Trophoblast cell (in vitro differentiated cells and primary cell): ENCODE data around the gene KRT31.
A peak's percentile ranks its signal among the peaks of the same experiment; 100 is the strongest.

Source experiments
- DNase-seq, 2 donors: peaks; one replicate each; pipeline ENCODE4 v3.0.0-alpha.2; 2016
- H2AFZ ChIP-seq: 2 replicates; pipeline ENCODE4 v1.6.1; 2013; ENCODE audit warnings: low read length, moderate library complexity, mild to moderate bottlenecking; ENCODE audit not compliant: insufficient read depth, poor library complexity
- H2AK5ac ChIP-seq: 2 replicates; pipeline ENCODE4 v1.6.1; 2013; ENCODE audit warnings: mild to moderate bottlenecking, low read length
- H2BK120ac ChIP-seq: 2 replicates; pipeline ENCODE4 v1.6.1; 2013; ENCODE audit warnings: low read length, mild to moderate bottlenecking, moderate library complexity; ENCODE audit not compliant: insufficient read depth, poor library complexity
- H2BK12ac ChIP-seq: 2 replicates; pipeline ENCODE4 v1.6.1; 2013; ENCODE audit warnings: mild to moderate bottlenecking, low read length, moderate library complexity
- H2BK5ac ChIP-seq: 2 replicates; pipeline ENCODE4 v1.6.1; 2013; ENCODE audit warnings: low read length, low read depth, moderate library complexity, mild to moderate bottlenecking; ENCODE audit not compliant: poor library complexity
- H3K14ac ChIP-seq: 2 replicates; pipeline ENCODE4 v1.6.1; 2013; ENCODE audit warnings: mild to moderate bottlenecking, low read length
- H3K18ac ChIP-seq: 2 replicates; pipeline ENCODE4 v1.6.1; 2013; ENCODE audit warnings: mild to moderate bottlenecking, low read length
- H3K23ac ChIP-seq: 2 replicates; pipeline ENCODE4 v1.6.1; 2013; ENCODE audit warnings: low read length
- H3K27ac ChIP-seq: 2 replicates; pipeline ENCODE4 v1.5.1; 2013; ENCODE audit warnings: low read depth, mild to moderate bottlenecking, inconsistent platforms, low read length, moderate library complexity
- H3K27me3 ChIP-seq: 2 replicates; pipeline ENCODE4 v1.6.1; 2013; ENCODE audit warnings: inconsistent platforms, mild to moderate bottlenecking, low read length, moderate library complexity; ENCODE audit not compliant: insufficient read depth
- H3K36me3 ChIP-seq, 2 experiments: 1 replicate in 1 of 2; 2 replicates in 1 of 2; pipeline ENCODE4 v1.6.1; 2013; ENCODE audit warnings: low read length in 2 of 2, mild to moderate bottlenecking in 2 of 2, moderate library complexity in 1 of 2; ENCODE audit not compliant: insufficient read depth in 2 of 2, control insufficient read depth in 1 of 2
- H3K4ac ChIP-seq: 2 replicates; pipeline ENCODE4 v1.6.1; 2013; ENCODE audit warnings: low read depth, mild to moderate bottlenecking, low read length, moderate library complexity
- H3K4me1 ChIP-seq, 2 experiments: 1 replicate in 1 of 2; 2 replicates in 1 of 2; pipeline ENCODE4 v1.6.1; 2013; ENCODE audit warnings: low read length in 2 of 2, mild to moderate bottlenecking in 2 of 2, moderate library complexity in 1 of 2; ENCODE audit not compliant: insufficient read depth in 2 of 2, control insufficient read depth in 1 of 2
- H3K4me2 ChIP-seq: 2 replicates; pipeline ENCODE4 v1.6.1; 2013; ENCODE audit warnings: inconsistent platforms, mild to moderate bottlenecking, low read length, moderate library complexity
- H3K4me3 ChIP-seq: 2 replicates; pipeline ENCODE4 v1.5.1; 2013; ENCODE audit warnings: mild to moderate bottlenecking, low read depth, low read length, inconsistent platforms
- H3K79me1 ChIP-seq: one replicate; pipeline ENCODE4 v1.6.1; 2013; ENCODE audit warnings: low read length
- H3K79me2 ChIP-seq: 2 replicates; pipeline ENCODE4 v1.6.1; 2013; ENCODE audit warnings: low read length, mild to moderate bottlenecking; ENCODE audit not compliant: control insufficient read depth, insufficient read depth, poor library complexity
- H3K9ac ChIP-seq: 2 replicates; pipeline ENCODE4 v1.6.1; 2013; ENCODE audit warnings: mild to moderate bottlenecking, low read length
- H3K9me3 ChIP-seq: 2 replicates; pipeline ENCODE4 v1.6.1; 2013; ENCODE audit warnings: low read depth, mild to moderate bottlenecking, control low read depth, inconsistent platforms, low read length; ENCODE audit not compliant: insufficient read depth
- H4K12ac ChIP-seq: 2 replicates; pipeline ENCODE4 v1.6.1; 2013; ENCODE audit warnings: low read depth, mild to moderate bottlenecking, low read length, moderate library complexity
- H4K8ac ChIP-seq: 2 replicates; pipeline ENCODE4 v1.6.1; 2013; ENCODE audit warnings: low read depth, mild to moderate bottlenecking, low read length, moderate library complexity
- H4K91ac ChIP-seq: one replicate; pipeline ENCODE4 v1.6.1; 2013; ENCODE audit warnings: low read depth, mild to moderate bottlenecking, low read length, moderate library complexity
- WGBS: extraction: QIAGEN DNeasy Blood & Tissue Kit; methylation state at CpG from one replicate; pipeline ENCODE4 v1.1.7; 2013; ENCODE audit warnings: missing lambda C conversion rate; ENCODE audit not compliant: insufficient read length, insufficient coverage; ENCODE audit errors: extremely low coverage; 5-methylcytosine and 5-hydroxymethylcytosine counted together

The KRT31 gene

DNA sequence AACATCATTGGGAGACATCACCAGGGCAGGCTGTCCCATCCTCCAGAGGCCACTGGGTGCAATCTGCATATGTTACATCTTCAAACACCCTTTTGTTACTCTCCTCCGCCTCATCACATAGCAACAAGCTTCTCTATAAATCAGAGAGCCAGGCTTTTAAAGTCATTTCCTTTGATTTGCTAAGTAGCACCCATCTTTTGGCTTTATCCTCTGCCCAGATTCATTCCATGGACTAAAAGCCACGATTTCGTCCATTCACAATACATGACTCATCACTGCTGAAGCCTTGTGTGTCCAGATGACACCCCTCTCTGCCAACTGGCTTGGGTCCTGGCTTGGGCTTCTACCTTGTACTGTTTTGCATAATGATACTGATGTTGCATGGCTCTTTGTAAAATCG, 45.3 kb upstream of the KRT31 start:
- no peaks in the 10 kb centered on the region for H3K4me1 ChIP-seq

DNA sequence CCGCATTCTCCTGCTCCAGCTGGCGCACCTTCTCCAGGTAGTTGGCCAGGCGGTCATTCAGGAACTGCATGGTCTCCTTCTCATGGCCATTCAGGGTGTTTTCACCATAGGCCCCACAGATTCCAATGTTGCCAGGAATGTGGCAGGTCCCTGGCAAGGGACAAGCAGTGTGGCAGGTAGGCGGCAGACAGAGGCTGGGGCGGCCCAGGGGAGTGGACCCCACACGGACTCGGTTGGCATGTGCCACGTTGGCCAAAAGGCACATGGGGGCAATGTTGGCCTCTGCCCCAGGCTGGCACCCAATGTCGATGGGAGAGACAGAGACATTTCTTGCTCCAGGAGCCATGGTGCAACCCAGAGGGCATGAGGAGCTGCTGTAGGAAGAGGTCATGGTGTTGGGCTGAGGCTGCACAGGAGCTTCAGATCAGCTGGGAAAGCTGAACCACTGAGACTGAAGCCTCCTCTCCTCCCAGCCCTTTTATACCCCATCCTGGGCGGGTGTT, 43.2 kb upstream of the KRT31 start, which contains the start of gene KRT38:
TSS of gene KRT38 (minus strand) at position 453 of the 503 bp plus-strand sequence. CDS start at position 391, 62 bp downstream.
- Histone ChIP-seq H3K4ac (no peak within 1 kb of the TSS), H2BK5ac (no peak within 1 kb of the TSS), H3K14ac (no peak within 1 kb of the TSS), H4K12ac (no peak within 1 kb of the TSS), H2AFZ (no peak within 1 kb of the TSS), H4K8ac (no peak within 1 kb of the TSS), H3K36me3 (no peaks in the 10 kb centered on the region), H3K4me2 (no peak within 1 kb of the TSS), H3K23ac (no peak within 1 kb of the TSS), H2AK5ac (no peak within 1 kb of the TSS), H3K4me1 (no peaks in the 10 kb centered on the region), H3K9me3 (peaks cover 8% of the 10 kb centered on the region), H3K4me3 (no peak within 1 kb of the TSS), H2BK12ac (no peak within 1 kb of the TSS), H3K9ac (no peak within 1 kb of the TSS), H3K79me2 (no peaks in the 10 kb centered on the region), H3K18ac (no peak within 1 kb of the TSS), H3K27me3 (no peaks in the 10 kb centered on the region), H3K27ac (no peak within 1 kb of the TSS), H3K79me1 (no peaks in the 10 kb centered on the region), H2BK120ac (no peak within 1 kb of the TSS), H4K91ac (no peak within 1 kb of the TSS)
- no peak for DNase-seq
- WGBS, result no CpG with 5 or more reads among the region's 10 CpGs

More for the DNA sequence above, 45.3 kb upstream of the KRT31 start:
- H4K12ac ChIP-seq, result no peak overlapping the region
- no peak overlapping the region for H3K18ac ChIP-seq
- H2AFZ ChIP-seq, result no peak overlapping the region
- no peaks in the 10 kb centered on the region for H3K79me2 ChIP-seq
- no peak overlapping the region for H3K14ac ChIP-seq
- peaks cover 8% of the 10 kb centered on the region for H3K9me3 ChIP-seq
- H3K27ac ChIP-seq, result no peak overlapping the region
- no peaks in the 10 kb centered on the region for H3K36me3 ChIP-seq
- H3K9ac ChIP-seq, result no peak overlapping the region
- no peak overlapping the region for H3K4me2 ChIP-seq
- H2AK5ac ChIP-seq, result no peak overlapping the region
- peak in 1 of 2 donors; percentile 17 for DNase-seq
- H2BK12ac ChIP-seq, result no peak overlapping the region
- H3K79me1 ChIP-seq, result no peaks in the 10 kb centered on the region
- H3K23ac ChIP-seq, result no peak overlapping the region
- H4K91ac ChIP-seq, result no peak overlapping the region
- no peak overlapping the region for H3K4ac ChIP-seq
- H2BK120ac ChIP-seq, result no peak overlapping the region
- H3K27me3 ChIP-seq, result no peaks in the 10 kb centered on the region
- H3K4me3 ChIP-seq, result no peak overlapping the region
- no peak overlapping the region for H2BK5ac ChIP-seq
- WGBS, result no CpG with 5 or more reads among the region's 4 CpGs
- no peak overlapping the region for H4K8ac ChIP-seq

DNA sequence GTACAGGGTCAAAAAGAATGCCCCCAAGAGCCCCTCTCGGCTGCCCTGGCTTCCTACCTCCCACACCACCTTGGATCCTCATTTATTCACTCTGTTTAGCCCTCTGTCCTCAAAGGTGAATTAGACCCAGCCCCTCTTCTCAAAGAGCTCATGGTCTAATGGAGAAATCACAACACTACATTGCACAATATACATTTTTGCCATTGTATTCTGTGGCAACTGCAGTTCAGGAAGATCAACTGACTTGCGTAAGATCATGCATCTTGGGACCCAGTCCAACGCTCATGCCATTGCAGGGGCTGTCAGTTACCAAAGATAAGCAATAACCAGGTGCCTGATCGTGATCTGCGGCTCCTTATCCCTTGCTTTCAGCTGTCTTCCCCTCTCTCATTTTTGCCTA, 42.0 kb upstream of the KRT31 start:
- Histone ChIP-seq H3K9ac (no peak overlapping the region), H3K14ac (no peak overlapping the region)
- WGBS, result no CpG with 5 or more reads among the region's 5 CpGs

DNA sequence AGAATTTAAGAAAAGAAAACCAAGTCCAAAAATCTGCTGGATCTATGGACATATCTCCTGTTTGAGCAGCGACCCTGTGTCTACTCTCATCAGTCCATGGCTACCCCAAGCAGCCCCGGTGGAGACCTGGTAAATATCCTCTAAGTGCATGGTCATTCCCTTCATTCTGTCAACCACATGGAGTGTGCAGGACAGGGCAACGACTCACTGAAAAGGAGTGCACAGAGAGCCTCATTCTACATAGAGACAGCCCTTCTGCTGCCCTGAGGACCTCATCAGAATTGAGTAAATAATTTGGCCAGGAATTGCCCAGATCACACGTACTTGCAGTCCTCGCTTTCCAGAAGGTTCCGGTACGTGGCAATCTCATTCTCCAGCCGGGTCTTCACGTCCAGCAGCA, 40.4 kb upstream of the KRT31 start:
- no peak overlapping the region for H3K18ac ChIP-seq
- no peak overlapping the region for H4K8ac ChIP-seq
- H3K14ac ChIP-seq, result no peak overlapping the region
- no peak overlapping the region for H3K4me3 ChIP-seq
- H3K4me1 ChIP-seq, result no peaks in the 10 kb centered on the region
- no peak overlapping the region for H3K23ac ChIP-seq
- no CpG with 5 or more reads among the region's 9 CpGs for WGBS
- H3K27ac ChIP-seq, result no peak overlapping the region
- H3K79me1 ChIP-seq, result no peaks in the 10 kb centered on the region
- H3K4me2 ChIP-seq, result no peak overlapping the region
- no peak overlapping the region for H4K91ac ChIP-seq
- no peaks in the 10 kb centered on the region for H3K36me3 ChIP-seq
- no peak overlapping the region for H2BK5ac ChIP-seq
- H3K4ac ChIP-seq, result no peak overlapping the region
- H3K79me2 ChIP-seq, result no peaks in the 10 kb centered on the region
- peaks cover 6% of the 10 kb centered on the region for H3K9me3 ChIP-seq
- no peak overlapping the region for H2BK12ac ChIP-seq
- H3K27me3 ChIP-seq, result no peaks in the 10 kb centered on the region
- H2BK120ac ChIP-seq, result no peak overlapping the region
- no peak overlapping the region for H2AK5ac ChIP-seq
- H3K9ac ChIP-seq, result no peak overlapping the region
- no peak overlapping the region for H2AFZ ChIP-seq
- H4K12ac ChIP-seq, result no peak overlapping the region
- DNase-seq, result no peak

More for the DNA sequence above, 42.0 kb upstream of the KRT31 start:
- H4K12ac ChIP-seq, result no peak overlapping the region
- H4K8ac ChIP-seq, result no peak overlapping the region
- no peaks in the 10 kb centered on the region for H3K79me2 ChIP-seq
- H2BK12ac ChIP-seq, result no peak overlapping the region
- H3K4me3 ChIP-seq, result no peak overlapping the region
- no peak overlapping the region for H2BK120ac ChIP-seq
- H3K18ac ChIP-seq, result no peak overlapping the region
- no peaks in the 10 kb centered on the region for H3K79me1 ChIP-seq
- H2AK5ac ChIP-seq, result no peak overlapping the region
- no peaks in the 10 kb centered on the region for H3K36me3 ChIP-seq
- H2AFZ ChIP-seq, result no peak overlapping the region
- no peak overlapping the region for H3K27ac ChIP-seq
- no peak overlapping the region for H3K23ac ChIP-seq
- H3K9me3 ChIP-seq, result peaks cover 8% of the 10 kb centered on the region
- H4K91ac ChIP-seq, result no peak overlapping the region
- peak in 1 of 2 donors; percentile 82 for DNase-seq
- H3K27me3 ChIP-seq, result no peaks in the 10 kb centered on the region
- no peak overlapping the region for H2BK5ac ChIP-seq
- no peaks in the 10 kb centered on the region for H3K4me1 ChIP-seq
- no peak overlapping the region for H3K4ac ChIP-seq
- no peak overlapping the region for H3K4me2 ChIP-seq
